Naive thymus-derived CD4-positive, alpha-beta T cell (primary cell): ENCODE data around the gene AGAP9. TPM values are rescaled to one million over a fixed set of nuclear protein-coding genes. Genes with fewer than 3 reads are reported as not detected.

Experiments
- polyA plus RNA-seq, 2 donors: library from polyadenylated mRNA; unstranded; fragments of 300-500 nt; fragmentation: Illumina TruSeq; gene quantifications; one replicate each; pipeline ENCODE4 v1.2.3, GENCODE V29; 2021
- total RNA-seq, 6 experiments: library from RNA in 5 of 6; stranded (reverse) in 5 of 6; gene quantifications; 1 replicate in 5 of 6; 2 replicates in 1 of 6; pipeline ENCODE4 v1.2.3 and lab custom pipeline; 2021 to 2026

Gene AGAP9
- total and polyA plus RNA-seq, 7 experiments from 2014 or later, result 0.19 to 20.4 (median 14.8) TPM

Other genes starting within 250 kb of the AGAP9 start
- 1 to 10 TPM in 2 of 5 experiments, under 1 TPM in 2, not detected in 1; 0.16 to 1.6 (median 0.80) TPM for gene GDF10, start 223.4 kb downstream of the AGAP9 start, total RNA-seq
- gene GDF10, start 223.4 kb downstream of the AGAP9 start, polyA plus RNA-seq, result under 1 TPM; 0.69 to 0.82 TPM
- not detected for gene GDF2, start 201.2 kb downstream of the AGAP9 start, total RNA-seq
- gene GDF2, start 201.2 kb downstream of the AGAP9 start, polyA plus RNA-seq, result not detected
- not detected for gene RBP3, start 175.3 kb downstream of the AGAP9 start, total RNA-seq
- gene RBP3, start 175.3 kb downstream of the AGAP9 start, polyA plus RNA-seq, result not detected
- not detected for gene ZNF488, start 139.3 kb downstream of the AGAP9 start, total RNA-seq
- gene ZNF488, start 139.3 kb downstream of the AGAP9 start, polyA plus RNA-seq, result under 1 TPM in 1 of 2 donors, not detected in 1; 0.12 TPM
- under 1 TPM in 1 of 5 experiments, not detected in 4; 0.63 TPM for gene ANXA8, start 39.5 kb downstream of the AGAP9 start, total RNA-seq
- gene ANXA8, start 39.5 kb downstream of the AGAP9 start, polyA plus RNA-seq, result not detected
- not detected for gene FAM25G, start 31.9 kb downstream of the AGAP9 start, total RNA-seq
- not detected for gene FAM25G, start 31.9 kb downstream of the AGAP9 start, polyA plus RNA-seq
- under 1 TPM in 3 of 5 experiments, not detected in 2; 0.12 to 0.24 (median 0.17) TPM for gene SYT15B, start 240.0 kb upstream of the AGAP9 start, total RNA-seq
- gene SYT15B, start 240.0 kb upstream of the AGAP9 start, polyA plus RNA-seq, result not detected